Cardiac muscle cell (in vitro differentiated cells and primary cell): ENCODE measurements around the gene ST7. TPM values are rescaled to one million over a fixed set of nuclear protein-coding genes. Genes with fewer than 3 reads are reported as not detected.

Experiments used
- polyA plus RNA-seq: library from polyadenylated mRNA; unstranded; fragments of >200 nt; fragmentation: Nextera tagmentation; extraction: Ambion mirVana; gene quantifications from 2 replicates; pipeline ENCODE4 v1.2.1, GENCODE V29; 2016
- total RNA-seq: library from RNA; depleted of rRNA; stranded (reverse); fragments of >200 nt; gene quantifications from 2 replicates; pipeline ENCODE4 v1.2.3, GENCODE V29; 2016

The ST7 gene
- total and polyA plus RNA-seq, 2 experiments from 2014 or later: 83.5 to 96.7 TPM

Other genes starting within 250 kb of the ST7 start
- gene CAPZA2, start 90.9 kb upstream of the ST7 start, total RNA-seq: 117 and 150 TPM in 2 replicates
- 348 and 371 TPM in 2 replicates for gene CAPZA2, start 90.9 kb upstream of the ST7 start, polyA plus RNA-seq